SK-N-SH treated with all-trans-retinoic acid at 6 μM for 48 hours (cell line): ENCODE measurements around the gene R3HDM4.
"Not testable (repeated sequence)": the region's sequence is repeated elsewhere in the genome, so short reads cannot be mapped to it uniquely, and the experiment has no call there.

Experiments used
- ATAC-seq: fragments of 200-7000 bp; cut with Tn5 transposase; 3 replicates; pipeline ENCODE4 v1.9.1; 2020; ENCODE audit warnings: mild to moderate bottlenecking, moderate library complexity
- ARNTL ChIP-seq: fragments of 450-650 bp; formaldehyde crosslinking; IDR thresholded peaks from 2 replicates; pipeline ENCODE4 v1.5.0; 2020; ENCODE audit warnings: low read depth, mild to moderate bottlenecking, moderate library complexity, borderline replicate concordance
- BACH2 ChIP-seq: fragments of 250-450 bp; sonication (Bioruptor Pico); IDR thresholded peaks from 2 replicates; pipeline ENCODE4 v1.9.0; 2021; ENCODE audit warnings: mild to moderate bottlenecking, borderline replicate concordance
- CSDC2 ChIP-seq: fragments of 250-450 bp; sonication (Bioruptor Pico); IDR thresholded peaks from 2 replicates; pipeline ENCODE4 v1.5.0; 2020; ENCODE audit warnings: mild to moderate bottlenecking, moderate library complexity
- GLIS3 ChIP-seq: fragments of 250-450 bp; sonication (Bioruptor Pico); IDR thresholded peaks from 2 replicates; pipeline ENCODE4 v1.5.0; 2020; ENCODE audit warnings: mild to moderate bottlenecking, moderate library complexity
- OSR1 ChIP-seq: fragments of 250-450 bp; sonication (Bioruptor Pico); IDR thresholded peaks from 2 replicates; pipeline ENCODE4 v1.8.0; 2022; ENCODE audit warnings: moderate library complexity, mild to moderate bottlenecking, inconsistent platforms
- PPARA ChIP-seq: fragments of 250-450 bp; sonication (Bioruptor Pico); IDR thresholded peaks from 2 replicates; pipeline ENCODE4 v1.5.0; 2020; ENCODE audit warnings: mild to moderate bottlenecking, borderline replicate concordance
- RARB ChIP-seq: fragments of 250-450 bp; sonication (Bioruptor Pico); IDR thresholded peaks from 2 replicates; pipeline ENCODE4 v1.8.0; 2021; ENCODE audit warnings: mild to moderate bottlenecking, moderate library complexity
- SNAI2 ChIP-seq: fragments of 250-450 bp; sonication (Bioruptor Pico); IDR thresholded peaks from 2 replicates; pipeline ENCODE4 v1.5.0; 2020; ENCODE audit warnings: mild to moderate bottlenecking, moderate library complexity
- TCF4 ChIP-seq: fragments of 250-450 bp; sonication (Bioruptor Pico); IDR thresholded peaks from 2 replicates; pipeline ENCODE4 v1.8.0; 2021; ENCODE audit warnings: mild to moderate bottlenecking, moderate library complexity, borderline replicate concordance
- ZC3H10 ChIP-seq: fragments of 250-450 bp; sonication (Bioruptor Pico); IDR thresholded peaks from 2 replicates; pipeline ENCODE4 v1.5.1; 2021; ENCODE audit warnings: mild to moderate bottlenecking, moderate library complexity
- ZFP3 ChIP-seq: fragments of 250-450 bp; sonication (Bioruptor Pico); IDR thresholded peaks from 2 replicates; pipeline ENCODE4 v1.5.0; 2020; ENCODE audit warnings: mild to moderate bottlenecking, moderate library complexity
- ZFP30 ChIP-seq: fragments of 450-650 bp; formaldehyde crosslinking; IDR thresholded peaks from 2 replicates; pipeline ENCODE4 v1.5.0; 2022; ENCODE audit warnings: mild to moderate bottlenecking, moderate library complexity
- ZNF565 ChIP-seq: fragments of 450-650 bp; formaldehyde crosslinking; conservative IDR thresholded peaks from 2 replicates; pipeline ENCODE4 v1.5.0; 2020; ENCODE audit warnings: low read depth, mild to moderate bottlenecking, moderate library complexity
- ZNF70 ChIP-seq: fragments of 450-650 bp; formaldehyde crosslinking; IDR thresholded peaks from 2 replicates; pipeline ENCODE4 v1.5.0; 2020; ENCODE audit warnings: mild to moderate bottlenecking, moderate library complexity
- ZNF8 ChIP-seq: fragments of 450-650 bp; formaldehyde crosslinking; IDR thresholded peaks from 2 replicates; pipeline ENCODE4 v1.5.0; 2020; ENCODE audit warnings: mild to moderate bottlenecking, moderate library complexity
- TF ChIP-seq, protein P1 (sequence below): fragments of 250-450 bp; sonication (Bioruptor Pico); IDR thresholded peaks from 2 replicates; pipeline ENCODE4 v1.5.1; 2021; ENCODE audit warnings: mild to moderate bottlenecking, moderate library complexity
- TF ChIP-seq, protein P2 (sequence below): fragments of 250-450 bp; sonication (Bioruptor Pico); IDR thresholded peaks from 2 replicates; pipeline ENCODE4 v1.8.0; 2021; ENCODE audit warnings: low read depth, mild to moderate bottlenecking, moderate library complexity, borderline replicate concordance
- TF ChIP-seq, protein P3 (sequence below): fragments of 250-450 bp; sonication (Bioruptor Pico); IDR thresholded peaks from 2 replicates; pipeline ENCODE4 v1.5.0; 2020; ENCODE audit warnings: mild to moderate bottlenecking, moderate library complexity
- TF ChIP-seq, protein P4 (sequence below): fragments of 250-450 bp; sonication (Bioruptor Pico); IDR thresholded peaks from 2 replicates; pipeline ENCODE4 v1.8.0; 2020; ENCODE audit warnings: mild to moderate bottlenecking, moderate library complexity, borderline replicate concordance
- TF ChIP-seq, protein P5 (sequence below): fragments of 250-450 bp; sonication (Bioruptor Pico); IDR thresholded peaks from 2 replicates; pipeline ENCODE4 v1.5.1; 2020; ENCODE audit warnings: low read depth, mild to moderate bottlenecking, moderate library complexity

R3HDM4 gene

DNA sequence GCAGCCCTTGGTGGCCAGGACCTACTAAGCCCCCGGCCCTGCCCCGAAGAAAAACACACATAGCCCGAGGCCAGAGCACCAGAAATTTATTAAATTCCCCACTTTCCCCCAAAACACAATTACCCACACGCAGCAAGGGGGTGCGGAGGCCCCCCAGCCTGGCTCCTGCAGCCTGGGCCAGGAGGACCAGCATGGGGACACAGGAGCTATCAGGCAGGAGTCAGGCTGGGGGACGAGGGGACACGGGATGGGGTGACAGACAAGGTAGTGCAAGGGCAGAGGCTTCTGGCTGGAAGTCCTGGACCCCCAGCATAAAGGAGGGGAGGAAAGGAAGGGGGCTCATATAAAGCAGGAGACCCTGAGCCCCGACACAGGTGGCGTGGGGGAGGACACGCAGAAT, 16.6 kb downstream of the R3HDM4 start:
- no peak for ATAC-seq
- TF ChIP-seq PPARA (CRISPR knock-in tag) (no peak), ZFP3 (CRISPR knock-in tag) (no peak), GLIS3 (CRISPR knock-in tag) (no peak), BACH2 (CRISPR knock-in tag) (no peak), ZNF8 (no peak)
- TF ChIP-seq, protein P1, sequence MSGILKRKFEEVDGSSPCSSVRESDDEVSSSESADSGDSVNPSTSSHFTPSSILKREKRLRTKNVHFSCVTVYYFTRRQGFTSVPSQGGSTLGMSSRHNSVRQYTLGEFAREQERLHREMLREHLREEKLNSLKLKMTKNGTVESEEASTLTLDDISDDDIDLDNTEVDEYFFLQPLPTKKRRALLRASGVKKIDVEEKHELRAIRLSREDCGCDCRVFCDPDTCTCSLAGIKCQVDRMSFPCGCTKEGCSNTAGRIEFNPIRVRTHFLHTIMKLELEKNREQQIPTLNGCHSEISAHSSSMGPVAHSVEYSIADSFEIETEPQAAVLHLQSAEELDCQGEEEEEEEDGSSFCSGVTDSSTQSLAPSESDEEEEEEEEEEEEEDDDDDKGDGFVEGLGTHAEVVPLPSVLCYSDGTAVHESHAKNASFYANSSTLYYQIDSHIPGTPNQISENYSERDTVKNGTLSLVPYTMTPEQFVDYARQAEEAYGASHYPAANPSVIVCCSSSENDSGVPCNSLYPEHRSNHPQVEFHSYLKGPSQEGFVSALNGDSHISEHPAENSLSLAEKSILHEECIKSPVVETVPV (CRISPR knock-in tag): no peak

DNA sequence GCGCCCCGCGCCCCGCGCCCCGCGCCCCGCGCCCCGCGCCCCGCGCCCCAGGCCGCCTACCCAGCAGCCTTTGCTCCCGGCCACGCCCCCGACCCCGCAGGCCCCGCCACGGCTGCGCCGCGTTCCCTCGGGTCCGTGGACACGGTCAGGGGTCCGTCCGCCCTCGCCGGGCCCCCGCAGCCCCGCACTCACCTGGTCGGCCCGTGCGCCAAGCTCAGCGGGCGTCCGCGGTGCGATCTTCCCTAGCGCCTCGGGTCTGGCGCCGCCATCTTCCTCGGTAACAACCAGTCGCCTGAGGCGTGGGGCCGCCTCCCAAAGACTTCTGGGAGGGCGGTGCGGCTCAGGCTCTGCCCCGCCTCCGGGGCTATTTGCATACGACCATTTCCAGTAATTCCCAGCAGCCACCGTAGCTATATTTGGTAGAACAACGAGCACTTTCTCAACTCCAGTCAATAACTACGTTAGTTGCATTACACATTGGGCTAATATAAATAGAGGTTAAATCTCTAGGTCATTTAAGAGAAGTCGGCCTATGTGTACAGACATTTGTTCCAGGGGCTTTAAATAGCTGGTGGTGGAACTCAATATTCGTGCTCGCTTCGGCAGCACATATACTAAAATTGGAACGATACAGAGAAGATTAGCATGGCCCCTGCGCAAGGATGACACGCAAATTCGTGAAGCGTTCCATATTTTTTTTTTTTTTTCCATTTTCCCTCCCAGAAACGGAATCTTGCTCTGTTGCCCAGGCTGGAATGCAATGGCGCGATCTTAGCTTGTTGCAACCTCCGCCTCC, 19.9 kb downstream of the R3HDM4 start, which contains the start of the genes MED16 and RNU6-9:
TSS of gene MED16 (minus strand) at position 294 of the 796 bp plus-strand sequence. CDS start 2,056 bp downstream, outside the sequence.
TSS of gene RNU6-9 (plus strand) at position 591 of the 796 bp plus-strand sequence.
- TF ChIP-seq, protein P2, sequence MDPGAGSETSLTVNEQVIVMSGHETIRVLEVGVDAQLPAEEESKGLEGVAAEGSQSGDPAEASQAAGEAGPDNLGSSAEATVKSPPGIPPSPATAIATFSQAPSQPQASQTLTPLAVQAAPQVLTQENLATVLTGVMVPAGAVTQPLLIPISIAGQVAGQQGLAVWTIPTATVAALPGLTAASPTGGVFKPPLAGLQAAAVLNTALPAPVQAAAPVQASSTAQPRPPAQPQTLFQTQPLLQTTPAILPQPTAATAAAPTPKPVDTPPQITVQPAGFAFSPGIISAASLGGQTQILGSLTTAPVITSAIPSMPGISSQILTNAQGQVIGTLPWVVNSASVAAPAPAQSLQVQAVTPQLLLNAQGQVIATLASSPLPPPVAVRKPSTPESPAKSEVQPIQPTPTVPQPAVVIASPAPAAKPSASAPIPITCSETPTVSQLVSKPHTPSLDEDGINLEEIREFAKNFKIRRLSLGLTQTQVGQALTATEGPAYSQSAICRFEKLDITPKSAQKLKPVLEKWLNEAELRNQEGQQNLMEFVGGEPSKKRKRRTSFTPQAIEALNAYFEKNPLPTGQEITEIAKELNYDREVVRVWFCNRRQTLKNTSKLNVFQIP (CRISPR knock-in tag): no peak
- ATAC-seq: peak; percentile 95

DNA sequence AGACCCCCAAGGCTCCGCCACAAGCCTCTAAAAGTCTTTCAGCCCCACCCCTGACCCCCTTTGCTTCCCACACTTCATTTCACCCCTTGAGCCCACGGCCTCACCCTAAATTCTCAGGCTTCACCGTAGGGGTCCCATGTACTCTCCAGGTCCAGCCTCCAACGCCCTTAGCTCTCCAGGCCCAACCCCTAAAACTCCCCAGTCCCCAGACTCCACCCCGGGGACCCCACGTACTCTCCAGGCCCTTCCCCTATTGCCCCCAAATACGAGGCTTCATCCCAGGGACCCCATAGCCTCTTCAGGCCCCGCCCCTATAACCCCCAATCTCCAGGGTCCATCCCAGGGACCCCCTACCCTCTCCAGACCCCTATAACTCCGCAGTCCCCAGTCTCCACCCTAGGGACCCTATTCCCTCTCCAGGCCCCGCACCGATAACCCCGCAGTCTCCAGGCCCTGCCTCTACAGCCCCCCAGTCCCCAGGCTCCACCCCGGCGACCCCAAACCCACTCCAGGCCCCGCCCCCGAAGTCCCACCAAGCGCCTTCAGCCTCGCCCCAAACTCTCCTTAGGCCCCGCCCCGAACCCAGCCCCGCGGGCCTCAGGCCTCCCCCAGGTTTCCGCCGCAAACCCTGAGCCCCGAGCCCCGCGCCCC, 20.7 kb downstream of the R3HDM4 start:
- no peak for TF ChIP-seq ZNF70 (CRISPR knock-in tag)
- no peak for TF ChIP-seq CSDC2 (CRISPR knock-in tag)
- no peak for TF ChIP-seq PPARA (CRISPR knock-in tag)
- TF ChIP-seq ZFP3 (CRISPR knock-in tag): no peak
- no peak for TF ChIP-seq BACH2 (CRISPR knock-in tag)
- no peak for TF ChIP-seq ZC3H10 (CRISPR knock-in tag)
- TF ChIP-seq SNAI2 (CRISPR knock-in tag): no peak
- no peak for TF ChIP-seq ZFP30 (CRISPR knock-in tag)
- no peak for TF ChIP-seq ZNF565
- no peak for TF ChIP-seq OSR1
- TF ChIP-seq, protein P3, sequence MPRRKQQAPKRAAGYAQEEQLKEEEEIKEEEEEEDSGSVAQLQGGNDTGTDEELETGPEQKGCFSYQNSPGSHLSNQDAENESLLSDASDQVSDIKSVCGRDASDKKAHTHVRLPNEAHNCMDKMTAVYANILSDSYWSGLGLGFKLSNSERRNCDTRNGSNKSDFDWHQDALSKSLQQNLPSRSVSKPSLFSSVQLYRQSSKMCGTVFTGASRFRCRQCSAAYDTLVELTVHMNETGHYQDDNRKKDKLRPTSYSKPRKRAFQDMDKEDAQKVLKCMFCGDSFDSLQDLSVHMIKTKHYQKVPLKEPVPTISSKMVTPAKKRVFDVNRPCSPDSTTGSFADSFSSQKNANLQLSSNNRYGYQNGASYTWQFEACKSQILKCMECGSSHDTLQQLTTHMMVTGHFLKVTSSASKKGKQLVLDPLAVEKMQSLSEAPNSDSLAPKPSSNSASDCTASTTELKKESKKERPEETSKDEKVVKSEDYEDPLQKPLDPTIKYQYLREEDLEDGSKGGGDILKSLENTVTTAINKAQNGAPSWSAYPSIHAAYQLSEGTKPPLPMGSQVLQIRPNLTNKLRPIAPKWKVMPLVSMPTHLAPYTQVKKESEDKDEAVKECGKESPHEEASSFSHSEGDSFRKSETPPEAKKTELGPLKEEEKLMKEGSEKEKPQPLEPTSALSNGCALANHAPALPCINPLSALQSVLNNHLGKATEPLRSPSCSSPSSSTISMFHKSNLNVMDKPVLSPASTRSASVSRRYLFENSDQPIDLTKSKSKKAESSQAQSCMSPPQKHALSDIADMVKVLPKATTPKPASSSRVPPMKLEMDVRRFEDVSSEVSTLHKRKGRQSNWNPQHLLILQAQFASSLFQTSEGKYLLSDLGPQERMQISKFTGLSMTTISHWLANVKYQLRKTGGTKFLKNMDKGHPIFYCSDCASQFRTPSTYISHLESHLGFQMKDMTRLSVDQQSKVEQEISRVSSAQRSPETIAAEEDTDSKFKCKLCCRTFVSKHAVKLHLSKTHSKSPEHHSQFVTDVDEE (CRISPR knock-in tag): no peak
- TF ChIP-seq ZNF8: no peak
- TF ChIP-seq, protein P2 (CRISPR knock-in tag): no peak
- no peak for TF ChIP-seq TCF4 (CRISPR knock-in tag)
- no peak for TF ChIP-seq ARNTL (CRISPR knock-in tag)
- TF ChIP-seq, protein P4, sequence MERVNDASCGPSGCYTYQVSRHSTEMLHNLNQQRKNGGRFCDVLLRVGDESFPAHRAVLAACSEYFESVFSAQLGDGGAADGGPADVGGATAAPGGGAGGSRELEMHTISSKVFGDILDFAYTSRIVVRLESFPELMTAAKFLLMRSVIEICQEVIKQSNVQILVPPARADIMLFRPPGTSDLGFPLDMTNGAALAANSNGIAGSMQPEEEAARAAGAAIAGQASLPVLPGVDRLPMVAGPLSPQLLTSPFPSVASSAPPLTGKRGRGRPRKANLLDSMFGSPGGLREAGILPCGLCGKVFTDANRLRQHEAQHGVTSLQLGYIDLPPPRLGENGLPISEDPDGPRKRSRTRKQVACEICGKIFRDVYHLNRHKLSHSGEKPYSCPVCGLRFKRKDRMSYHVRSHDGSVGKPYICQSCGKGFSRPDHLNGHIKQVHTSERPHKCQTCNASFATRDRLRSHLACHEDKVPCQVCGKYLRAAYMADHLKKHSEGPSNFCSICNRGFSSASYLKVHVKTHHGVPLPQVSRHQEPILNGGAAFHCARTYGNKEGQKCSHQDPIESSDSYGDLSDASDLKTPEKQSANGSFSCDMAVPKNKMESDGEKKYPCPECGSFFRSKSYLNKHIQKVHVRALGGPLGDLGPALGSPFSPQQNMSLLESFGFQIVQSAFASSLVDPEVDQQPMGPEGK: no peak
- TF ChIP-seq, protein P5, sequence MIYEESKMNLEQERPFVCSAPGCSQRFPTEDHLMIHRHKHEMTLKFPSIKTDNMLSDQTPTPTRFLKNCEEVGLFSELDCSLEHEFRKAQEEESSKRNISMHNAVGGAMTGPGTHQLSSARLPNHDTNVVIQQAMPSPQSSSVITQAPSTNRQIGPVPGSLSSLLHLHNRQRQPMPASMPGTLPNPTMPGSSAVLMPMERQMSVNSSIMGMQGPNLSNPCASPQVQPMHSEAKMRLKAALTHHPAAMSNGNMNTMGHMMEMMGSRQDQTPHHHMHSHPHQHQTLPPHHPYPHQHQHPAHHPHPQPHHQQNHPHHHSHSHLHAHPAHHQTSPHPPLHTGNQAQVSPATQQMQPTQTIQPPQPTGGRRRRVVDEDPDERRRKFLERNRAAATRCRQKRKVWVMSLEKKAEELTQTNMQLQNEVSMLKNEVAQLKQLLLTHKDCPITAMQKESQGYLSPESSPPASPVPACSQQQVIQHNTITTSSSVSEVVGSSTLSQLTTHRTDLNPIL (CRISPR knock-in tag): no peak
- no peak for TF ChIP-seq RARB (CRISPR knock-in tag)
- TF ChIP-seq, protein P1 (CRISPR knock-in tag): no peak
- ATAC-seq: no peak; the same call in 2 of the 3 replicates

DNA sequence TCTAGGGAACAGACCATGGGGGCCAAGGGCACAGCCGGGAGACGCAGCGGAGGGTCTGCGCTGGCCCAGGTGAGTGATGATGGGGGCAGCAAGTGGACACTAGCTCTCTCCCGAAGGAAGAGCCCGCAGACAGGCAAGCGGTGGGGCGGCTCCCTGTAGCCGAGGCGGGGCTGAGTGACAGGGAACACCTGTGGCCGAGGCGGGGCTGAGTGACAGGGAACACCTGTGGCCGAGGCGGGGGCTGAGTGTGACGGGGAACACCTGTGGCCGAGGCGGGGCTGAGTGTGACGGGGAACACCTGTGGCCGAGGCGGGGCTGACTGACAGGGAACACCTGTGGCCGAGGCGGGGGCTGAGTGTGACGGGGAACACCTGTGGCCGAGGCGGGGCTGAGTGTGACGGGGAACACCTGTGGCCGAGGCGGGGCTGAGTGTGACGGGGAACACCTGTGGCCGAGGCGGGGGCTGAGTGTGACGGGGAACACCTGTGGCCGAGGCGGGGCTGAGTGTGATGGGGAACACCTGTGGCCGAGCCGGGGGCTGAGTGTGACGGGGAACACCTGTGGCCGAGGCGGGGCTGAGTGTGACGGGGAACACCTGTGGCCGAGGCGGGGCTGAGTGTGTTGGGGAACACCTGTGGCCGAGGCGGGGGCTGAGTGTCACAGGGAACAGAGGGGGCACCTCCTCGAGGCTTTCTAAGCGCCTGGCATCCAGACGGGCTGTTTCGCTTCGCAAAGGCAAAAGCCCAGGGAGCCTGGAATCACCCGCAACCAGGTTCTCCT, 21.4 kb downstream of the R3HDM4 start:
- not testable (repeated sequence) for ATAC-seq
